CD8-positive, alpha-beta memory T cell (primary cell): ENCODE results near the gene SPATA6. TPM values are rescaled to one million over a fixed set of nuclear protein-coding genes. Genes with fewer than 3 reads are reported as not detected.
"Not testable (repeated sequence)": the region's sequence is repeated elsewhere in the genome, so short reads cannot be mapped to it uniquely, and the experiment has no call there.

Source experiments
- CTCF ChIA-PET: fragments of 350-600 bp; sonication (Branson Sonifier 250); formaldehyde crosslinking; loops from one replicate; lab custom pipeline; 2021; ENCODE audit warnings: antibody characterized with exemption; lab: Charles Lee
- POLR2A ChIA-PET: fragments of 350-600 bp; sonication (Branson Sonifier 250); formaldehyde crosslinking; loops from one replicate; lab custom pipeline; 2021; ENCODE audit warnings: antibody characterized with exemption; lab: Charles Lee
- DNase-seq, 5 donors: peaks; one replicate each; pipeline versions ENCODE4 v3.0.0 to v3.0.0-alpha.2; 2020 to 2022; ENCODE audit warnings: mixed read lengths in 1 of 5
- H3K27ac ChIP-seq: one replicate; pipeline ENCODE4 v1.7.0; 2013; ENCODE audit warnings: low read depth, mild to moderate bottlenecking, low read length, moderate library complexity
- H3K27me3 ChIP-seq: 2 replicates; pipeline ENCODE4 v1.7.0; 2013; ENCODE audit warnings: low read length, mild to moderate bottlenecking; ENCODE audit not compliant: insufficient read depth, poor library complexity, severe bottlenecking
- H3K36me3 ChIP-seq: 2 replicates; pipeline ENCODE4 v1.7.0; 2013; ENCODE audit warnings: mild to moderate bottlenecking, low read length, moderate library complexity; ENCODE audit not compliant: insufficient read depth
- H3K4me1 ChIP-seq: 2 replicates; pipeline ENCODE4 v1.7.0; 2013; ENCODE audit warnings: mild to moderate bottlenecking, low read length, moderate library complexity; ENCODE audit not compliant: insufficient read depth
- H3K4me3 ChIP-seq: 2 replicates; pipeline ENCODE4 v1.7.0; 2013; ENCODE audit warnings: mild to moderate bottlenecking, low read length
- H3K9me3 ChIP-seq: 2 replicates; pipeline ENCODE4 v1.7.0; 2013; ENCODE audit warnings: mild to moderate bottlenecking, low read length
- H3K27ac Mint-ChIP-seq, 8 donors: one replicate each; pipeline ENCODE4 v1.8.0; 2020 to 2021; ENCODE audit warnings: mixed read lengths in 8 of 8, mild to moderate bottlenecking in 6 of 8, inconsistent platforms in 3 of 8, moderate library complexity in 3 of 8
- H3K27me3 Mint-ChIP-seq, 2 donors: one replicate each; pipeline ENCODE4 v1.8.0; 2020 to 2021; ENCODE audit warnings: mixed read lengths in 2 of 2, mild to moderate bottlenecking in 1 of 2, moderate library complexity in 1 of 2
- H3K36me3 Mint-ChIP-seq, 3 donors: one replicate each; pipeline ENCODE4 v1.8.0; 2020 to 2021; ENCODE audit warnings: mixed read lengths in 3 of 3, inconsistent platforms in 1 of 3, mild to moderate bottlenecking in 1 of 3
- H3K4me1 Mint-ChIP-seq, 3 donors: one replicate each; pipeline ENCODE4 v1.8.0; 2020 to 2021; ENCODE audit warnings: mixed read lengths in 3 of 3, inconsistent platforms in 1 of 3, mild to moderate bottlenecking in 1 of 3
- H3K4me3 Mint-ChIP-seq, 7 donors: one replicate each; pipeline ENCODE4 v1.8.0; 2020 to 2021; ENCODE audit warnings: mixed read lengths in 7 of 7, mild to moderate bottlenecking in 6 of 7, moderate library complexity in 4 of 7, inconsistent platforms in 2 of 7
- H3K9me3 Mint-ChIP-seq, 5 donors: one replicate each; pipeline ENCODE4 v1.8.0; 2020 to 2022; ENCODE audit warnings: mixed read lengths in 5 of 5, mild to moderate bottlenecking in 3 of 5, moderate library complexity in 2 of 5, inconsistent platforms in 1 of 5
- polyA plus RNA-seq: library from polyadenylated mRNA; unstranded; fragments of 300-500 nt; fragmentation: Illumina TruSeq; gene quantifications from one replicate; pipeline ENCODE4 v1.2.3, GENCODE V29; 2021
- total RNA-seq, 2 experiments: library from RNA; stranded (reverse); gene quantifications; one replicate each; pipeline ENCODE4 v1.2.3, GENCODE V29; 2021

Gene SPATA6
- total and polyA plus RNA-seq, 3 experiments from 2014 or later: 0.35 to 1.6 (median 0.72) TPM

DNA sequence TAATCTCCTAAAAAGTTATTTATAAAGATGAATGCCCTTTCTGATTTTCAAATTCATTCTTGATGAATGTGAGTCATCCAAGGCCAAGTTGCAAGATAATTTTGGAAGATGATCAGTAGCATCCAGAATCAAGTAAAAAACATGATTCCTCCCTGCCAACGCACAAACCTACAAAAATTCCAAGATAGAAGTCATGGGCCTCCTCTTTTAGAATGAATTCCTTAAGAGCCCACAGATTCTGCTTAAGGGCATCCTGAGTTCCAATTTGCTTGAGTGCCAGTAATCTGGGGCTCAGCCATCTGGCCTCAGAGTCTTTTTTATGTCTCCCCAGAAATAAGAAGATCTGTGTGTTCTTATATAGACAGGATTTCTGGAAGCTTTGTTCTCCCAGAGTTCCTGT lies 23.2 kb upstream of the SPATA6 start:
- Histone ChIP-seq H3K4me1 (no peaks in the 10 kb centered on the region), H3K27me3 (no peaks in the 10 kb centered on the region), H3K4me3 (no peak overlapping the region), H3K36me3 (no peaks in the 10 kb centered on the region), H3K27ac (no peak overlapping the region), H3K9me3 (no peaks in the 10 kb centered on the region)
- POLR2A ChIA-PET: no interaction called here
- no peaks in the 10 kb centered on the region for H3K36me3 Mint-ChIP-seq
- peaks cover 9% of the 10 kb centered on the region in 2 donors for H3K27me3 Mint-ChIP-seq
- CTCF ChIA-PET: no interaction called here
- H3K4me1 Mint-ChIP-seq: peaks cover 0 to 1% (median 0%) of the 10 kb centered on the region in 3 donors
- H3K9me3 Mint-ChIP-seq: peaks cover 0 to 3% (median 0%) of the 10 kb centered on the region in 5 donors
- H3K4me3 Mint-ChIP-seq: no peak overlapping the region
- no peak overlapping the region for H3K27ac Mint-ChIP-seq
- no peak for DNase-seq

DNA sequence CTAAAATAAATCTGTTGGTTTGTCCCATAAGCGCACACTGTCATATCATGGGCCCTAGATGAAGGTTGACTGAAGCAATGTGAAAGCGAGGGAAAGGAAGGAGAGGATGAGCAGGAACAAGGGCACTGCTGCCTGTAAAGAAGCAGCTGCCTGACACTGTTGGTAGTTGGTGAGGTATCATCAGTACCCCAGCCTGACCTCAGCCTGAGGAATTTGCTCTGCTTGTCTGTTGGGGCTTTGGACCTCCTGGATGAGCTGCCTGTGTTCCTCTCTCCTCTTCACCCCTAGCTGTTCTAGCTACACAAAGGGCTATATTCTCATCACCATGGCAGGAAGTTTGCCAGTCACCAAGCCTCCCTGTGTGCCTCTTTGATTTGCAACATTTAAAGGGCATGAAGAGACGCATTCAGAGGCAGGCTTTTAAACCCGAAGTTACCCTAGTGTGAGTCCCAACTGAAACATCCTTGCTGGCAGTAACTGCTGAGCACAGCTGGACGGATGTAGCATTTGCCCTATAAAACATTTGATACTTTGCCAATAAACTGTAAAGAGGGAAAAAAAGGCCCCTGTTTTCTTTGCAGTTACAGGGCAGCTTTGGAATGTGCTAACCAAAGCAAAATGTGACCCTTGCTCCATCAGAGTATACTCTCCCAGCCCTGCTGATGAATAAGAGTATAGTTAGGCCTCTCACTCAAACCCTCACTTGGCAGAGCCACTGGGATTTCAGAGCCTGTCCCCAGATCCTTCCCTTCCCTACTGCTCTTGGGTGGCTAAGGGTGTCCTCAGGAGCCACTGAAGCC lies 22.2 kb upstream of the SPATA6 start:
- H3K36me3 Mint-ChIP-seq: no peaks in the 10 kb centered on the region
- no peak overlapping the region for H3K27ac Mint-ChIP-seq
- H3K36me3 ChIP-seq: no peaks in the 10 kb centered on the region
- CTCF ChIA-PET: no interaction called here
- H3K9me3 Mint-ChIP-seq: peaks cover 0 to 3% (median 0%) of the 10 kb centered on the region in 5 donors
- peaks cover 9% of the 10 kb centered on the region in 2 donors for H3K27me3 Mint-ChIP-seq
- no peak for DNase-seq
- no peak overlapping the region for H3K4me3 Mint-ChIP-seq
- peaks cover 0 to 1% (median 0%) of the 10 kb centered on the region in 3 donors for H3K4me1 Mint-ChIP-seq
- POLR2A ChIA-PET: no interaction called here
- no peak overlapping the region for H3K27ac ChIP-seq
- H3K4me3 ChIP-seq: no peak overlapping the region
- no peaks in the 10 kb centered on the region for H3K9me3 ChIP-seq
- no peaks in the 10 kb centered on the region for H3K4me1 ChIP-seq
- H3K27me3 ChIP-seq: no peaks in the 10 kb centered on the region

- Mint-ChIP-seq H3K27ac (no peak overlapping the region), H3K27me3 (peaks cover 9% of the 10 kb centered on the region in 2 donors), H3K4me3 (no peak overlapping the region), H3K36me3 (no peaks in the 10 kb centered on the region), H3K4me1 (no peaks in the 10 kb centered on the region), H3K9me3 (peaks cover 0 to 3% (median 0%) of the 10 kb centered on the region in 5 donors)
- Histone ChIP-seq H3K4me1 (no peaks in the 10 kb centered on the region), H3K9me3 (no peaks in the 10 kb centered on the region), H3K27me3 (no peaks in the 10 kb centered on the region), H3K27ac (no peak overlapping the region), H3K36me3 (no peaks in the 10 kb centered on the region), H3K4me3 (no peak overlapping the region)
- CTCF ChIA-PET: no interaction called here
- no peak for DNase-seq
- POLR2A ChIA-PET: no interaction called here
Measured at GRCh38 chr1:48493041-48493440, 21.0 kb upstream of the SPATA6 start.

DNA sequence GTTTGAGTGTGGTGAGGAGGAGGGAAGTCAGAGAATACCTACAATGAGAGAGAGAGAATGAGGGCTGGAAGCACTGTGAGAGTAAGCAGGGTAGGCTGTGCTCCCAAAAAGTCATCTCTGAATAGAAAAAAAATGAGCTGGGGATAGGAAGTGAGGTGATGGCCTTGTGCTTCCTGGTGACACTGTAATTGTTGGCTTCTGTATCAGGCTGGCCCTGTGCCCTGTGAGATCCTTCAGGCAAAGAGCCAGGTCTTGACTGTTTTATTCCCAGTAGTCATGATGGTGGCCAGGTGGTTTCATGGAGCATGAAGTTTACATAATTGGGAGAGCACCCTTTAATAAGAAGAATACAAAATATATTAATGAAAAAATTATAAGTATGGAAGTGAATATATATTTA lies 20.4 kb upstream of the SPATA6 start:
- H3K27ac Mint-ChIP-seq: no peak overlapping the region
- ChIA-PET POLR2A (no interaction called here), CTCF (no interaction called here)
- H3K4me1 Mint-ChIP-seq: no peaks in the 10 kb centered on the region
- Histone ChIP-seq H3K9me3 (no peaks in the 10 kb centered on the region), H3K36me3 (no peaks in the 10 kb centered on the region), H3K27ac (no peak overlapping the region), H3K4me1 (no peaks in the 10 kb centered on the region), H3K4me3 (no peak overlapping the region), H3K27me3 (no peaks in the 10 kb centered on the region)
- no peaks in the 10 kb centered on the region for H3K36me3 Mint-ChIP-seq
- H3K4me3 Mint-ChIP-seq: no peak overlapping the region
- H3K9me3 Mint-ChIP-seq: peaks cover 0 to under 1% (median 0%) of the 10 kb centered on the region in 5 donors
- DNase-seq: no peak
- H3K27me3 Mint-ChIP-seq: peaks cover 9% of the 10 kb centered on the region in 2 donors

- ChIA-PET CTCF (no interaction called here), POLR2A (no interaction called here)
- no peak for DNase-seq
- Mint-ChIP-seq H3K4me3 (no peak overlapping the region), H3K27ac (no peak overlapping the region), H3K36me3 (no peaks in the 10 kb centered on the region), H3K27me3 (peaks cover 0 to 6% of the 10 kb centered on the region in 2 donors), H3K4me1 (no peaks in the 10 kb centered on the region), H3K9me3 (peaks cover 0 to 1% (median 0%) of the 10 kb centered on the region in 5 donors)
- Histone ChIP-seq H3K9me3 (no peaks in the 10 kb centered on the region), H3K4me3 (no peak overlapping the region), H3K27me3 (no peaks in the 10 kb centered on the region), H3K27ac (no peak overlapping the region), H3K36me3 (no peaks in the 10 kb centered on the region), H3K4me1 (no peaks in the 10 kb centered on the region)
Measured at GRCh38 chr1:48488721-48489120, 16.7 kb upstream of the SPATA6 start.

DNA sequence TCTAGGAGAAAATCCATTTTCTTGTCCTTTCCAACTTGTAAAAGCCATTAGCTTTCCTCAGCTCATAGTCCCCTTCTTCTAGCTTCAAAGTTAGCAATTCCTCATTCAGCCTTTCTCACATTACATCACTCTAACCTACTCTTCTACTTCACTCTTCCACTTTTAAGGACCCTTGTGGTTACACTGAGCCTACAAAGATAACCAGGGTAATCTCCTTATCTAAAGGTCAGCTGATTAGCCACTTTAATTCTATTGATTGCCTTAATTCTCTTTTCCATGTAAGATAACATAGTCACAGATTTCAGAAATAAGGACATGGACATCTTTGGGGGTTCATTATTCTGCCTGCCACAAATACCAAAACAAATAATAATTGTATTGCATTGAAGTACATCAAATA lies 8.5 kb upstream of the SPATA6 start:
- POLR2A ChIA-PET: no interaction called here
- Histone ChIP-seq H3K9me3 (no peaks in the 10 kb centered on the region), H3K27me3 (no peaks in the 10 kb centered on the region), H3K36me3 (no peaks in the 10 kb centered on the region), H3K27ac (no peak overlapping the region), H3K4me3 (no peak overlapping the region), H3K4me1 (no peaks in the 10 kb centered on the region)
- Mint-ChIP-seq H3K9me3 (peaks cover 0 to 4% (median 2%) of the 10 kb centered on the region in 5 donors), H3K27me3 (peaks cover 3 to 6% of the 10 kb centered on the region in 2 donors), H3K4me3 (no peak overlapping the region), H3K4me1 (no peaks in the 10 kb centered on the region), H3K27ac (no peak overlapping the region), H3K36me3 (peaks cover 0 to 5% (median 0%) of the 10 kb centered on the region in 3 donors)
- no peak for DNase-seq
- CTCF ChIA-PET: no interaction called here

DNA sequence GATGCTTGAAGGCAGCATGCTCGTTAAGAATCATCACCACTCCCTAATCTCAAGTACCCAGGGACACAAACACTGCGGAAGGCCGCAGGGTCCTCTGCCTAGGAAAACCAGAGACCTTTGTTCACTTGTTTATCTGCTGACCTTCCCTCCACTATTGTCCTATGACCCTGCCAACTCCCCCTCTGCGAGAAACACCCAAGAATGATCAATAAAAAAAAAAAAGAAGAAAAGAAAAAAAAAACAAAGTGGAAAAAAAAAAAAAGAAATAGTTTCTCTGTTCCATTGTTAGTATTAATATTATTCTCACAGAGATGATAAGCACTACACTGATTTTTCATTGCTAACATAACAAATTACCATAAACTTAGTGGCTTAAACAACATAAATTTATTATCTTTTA lies 8.0 kb upstream of the SPATA6 start:
- H3K27me3 Mint-ChIP-seq, H3K9me3 Mint-ChIP-seq, H3K4me1 ChIP-seq, H3K36me3 ChIP-seq, H3K9me3 ChIP-seq, H3K27ac Mint-ChIP-seq, H3K4me3 ChIP-seq, H3K4me1 Mint-ChIP-seq, H3K27me3 ChIP-seq, CTCF ChIA-PET, H3K36me3 Mint-ChIP-seq, H3K4me3 Mint-ChIP-seq, H3K27ac ChIP-seq, DNase-seq, POLR2A ChIA-PET: not testable (repeated sequence)

GRCh38 chr1:48472638-48473037 lies 634 bp upstream of the SPATA6 start:
- H3K4me3 ChIP-seq: peak overlapping the region; percentile 47
- H3K27me3 Mint-ChIP-seq: peaks cover 39 to 55% of the 10 kb centered on the region in 2 donors
- DNase-seq: no peak
- H3K27ac Mint-ChIP-seq: peak overlapping the region in 3 of 8 donors; percentile 25 to 73 (median 70)
- H3K27ac ChIP-seq: no peak overlapping the region
- peaks cover 0 to 5% (median 0%) of the 10 kb centered on the region in 3 donors for H3K36me3 Mint-ChIP-seq
- H3K27me3 ChIP-seq: no peaks in the 10 kb centered on the region
- POLR2A ChIA-PET: no interaction called here
- CTCF ChIA-PET: interaction anchor here (1.2 kb wide), 1 partner anchor 25 kb away, joined by 3 read pairs; no protein-coding TSS in a partner anchor
- H3K9me3 Mint-ChIP-seq: peaks cover 0 to 19% (median 10%) of the 10 kb centered on the region in 5 donors
- no peaks in the 10 kb centered on the region for H3K36me3 ChIP-seq
- H3K9me3 ChIP-seq: no peaks in the 10 kb centered on the region
- H3K4me1 Mint-ChIP-seq: peaks cover 26 to 31% (median 30%) of the 10 kb centered on the region in 3 donors
- H3K4me1 ChIP-seq: peaks cover 14% of the 10 kb centered on the region
- H3K4me3 Mint-ChIP-seq: peak overlapping the region; percentile 67 to 84 (median 81)
